Measurements from ENCODE around the gene BEST2. TPM values are rescaled to one million over a fixed set of nuclear protein-coding genes. Genes with fewer than 3 reads are reported as not detected.

Gene BEST2
- total RNA-seq, 2 experiments from 2014 or later, result not detected

- Mint-ChIP-seq H3K4me3 (peak overlapping the region; percentile 87), H3K27me3 (no peaks in the 10 kb centered on the region), H3K4me1 (peaks cover 29% of the 10 kb centered on the region), H3K36me3 (no peaks in the 10 kb centered on the region), H3K27ac (peak overlapping the region; percentile 94), H3K9me3 (no peaks in the 10 kb centered on the region)
- ATAC-seq (ENCODE audit: low read depth) (no peak), DNase-seq (no peak)
- POLR2A ChIA-PET, result interaction anchor here (0.5 to 8.6 kb wide), 7 partner anchors 9 to 373 kb away, joined by 3 to 361 read pairs (median 4); partner anchors contain the start of genes JUNB and RNASEH2A
Measured at GRCh38 chr19:12778905-12779161, 27.2 kb downstream of the BEST2 start.

GRCh38 chr19:12779162-12779993, 27.8 kb downstream of the BEST2 start:
- no peak for ATAC-seq (ENCODE audit: low read depth)
- peak overlapping the region; percentile 56 for H3K4me3 Mint-ChIP-seq
- no peak for DNase-seq
- H3K27me3 Mint-ChIP-seq, result no peaks in the 10 kb centered on the region
- H3K4me1 Mint-ChIP-seq, result peaks cover 28% of the 10 kb centered on the region
- H3K27ac Mint-ChIP-seq, result peak overlapping the region; percentile 87
- H3K9me3 Mint-ChIP-seq, result no peaks in the 10 kb centered on the region
- POLR2A ChIA-PET, result interaction anchor here (1.2 to 8.6 kb wide), 3 partner anchors 9 to 22 kb away, joined by 4 to 361 read pairs (median 31); partner anchors contain the start of gene JUNB
- no peaks in the 10 kb centered on the region for H3K36me3 Mint-ChIP-seq

- peaks cover 28% of the 10 kb centered on the region for H3K4me1 Mint-ChIP-seq
- H3K36me3 Mint-ChIP-seq, result no peaks in the 10 kb centered on the region
- no peaks in the 10 kb centered on the region for H3K27me3 Mint-ChIP-seq
- H3K9me3 Mint-ChIP-seq, result no peaks in the 10 kb centered on the region
- H3K27ac Mint-ChIP-seq, result peak overlapping the region; percentile 99
- ATAC-seq (ENCODE audit: low read depth) (no peak), DNase-seq (no peak)
- POLR2A ChIA-PET, result interaction anchor here (1.0 to 8.6 kb wide), 5 partner anchors 13 to 54 kb away, joined by 3 to 361 read pairs (median 4); partner anchors contain the start of genes JUNB, RNASEH2A and THSD8
- peak overlapping the region; percentile 96 for H3K4me3 Mint-ChIP-seq
Measured at GRCh38 chr19:12782174-12782423, 30.5 kb downstream of the BEST2 start.

GRCh38 chr19:12782424-12783290, 31.1 kb downstream of the BEST2 start:
- Mint-ChIP-seq H3K4me3 (peak overlapping the region; percentile 96), H3K27ac (peak overlapping the region; percentile 99), H3K27me3 (no peaks in the 10 kb centered on the region), H3K9me3 (no peaks in the 10 kb centered on the region), H3K36me3 (no peaks in the 10 kb centered on the region), H3K4me1 (peaks cover 26% of the 10 kb centered on the region)
- POLR2A ChIA-PET, result interaction anchor here (0.6 to 8.6 kb wide), 7 partner anchors 12 to 54 kb away, joined by 3 to 361 read pairs (median 3); partner anchors contain the start of genes GET3, JUNB, RNASEH2A and THSD8
- ATAC-seq (ENCODE audit: low read depth) (peak; percentile 54), DNase-seq (peak; percentile 90)

GRCh38 chr19:12783291-12783848, 31.8 kb downstream of the BEST2 start:
- POLR2A ChIA-PET, result interaction anchor here (0.6 to 8.6 kb wide), 3 partner anchors 12 to 46 kb away, joined by 3 to 361 read pairs (median 4); partner anchors contain the start of genes GET3, JUNB and RNASEH2A
- no peak for ATAC-seq (ENCODE audit: low read depth)
- Mint-ChIP-seq H3K9me3 (no peaks in the 10 kb centered on the region), H3K27me3 (no peaks in the 10 kb centered on the region), H3K36me3 (no peaks in the 10 kb centered on the region), H3K27ac (peak overlapping the region; percentile 81), H3K4me3 (peak overlapping the region; percentile 96), H3K4me1 (peaks cover 26% of the 10 kb centered on the region)
- DNase-seq, result peak; percentile 59

GRCh38 chr19:12783849-12784393, 32.3 kb downstream of the BEST2 start:
- Mint-ChIP-seq H3K36me3 (no peaks in the 10 kb centered on the region), H3K4me1 (peaks cover 24% of the 10 kb centered on the region), H3K27me3 (no peaks in the 10 kb centered on the region), H3K27ac (peak overlapping the region; percentile 81), H3K9me3 (no peaks in the 10 kb centered on the region), H3K4me3 (no peak overlapping the region)
- ATAC-seq (ENCODE audit: low read depth) (no peak), DNase-seq (no peak)
- POLR2A ChIA-PET, result interaction anchor here (8.6 kb wide), 1 partner anchor 11 kb away, joined by 361 read pairs; the partner anchor contains the start of gene JUNB

- H3K4me1 Mint-ChIP-seq, result peaks cover 24% of the 10 kb centered on the region
- no peak for DNase-seq
- POLR2A ChIA-PET, result no interaction called here
- H3K4me3 Mint-ChIP-seq, result no peak overlapping the region
- H3K9me3 Mint-ChIP-seq, result no peaks in the 10 kb centered on the region
- H3K27me3 Mint-ChIP-seq, result no peaks in the 10 kb centered on the region
- ATAC-seq (ENCODE audit: low read depth), result peak; percentile 11
- H3K36me3 Mint-ChIP-seq, result no peaks in the 10 kb centered on the region
- H3K27ac Mint-ChIP-seq, result no peak overlapping the region
Measured at GRCh38 chr19:12784394-12784870, 32.8 kb downstream of the BEST2 start.

- POLR2A ChIA-PET, result no interaction called here
- Mint-ChIP-seq H3K4me1 (peaks cover 22% of the 10 kb centered on the region), H3K27ac (no peak overlapping the region), H3K36me3 (no peaks in the 10 kb centered on the region), H3K27me3 (no peaks in the 10 kb centered on the region), H3K9me3 (no peaks in the 10 kb centered on the region), H3K4me3 (no peak overlapping the region)
- DNase-seq (peak; percentile 52), ATAC-seq (ENCODE audit: low read depth) (no peak)
Measured at GRCh38 chr19:12784871-12785430, 33.4 kb downstream of the BEST2 start.

- H3K4me1 Mint-ChIP-seq, result peaks cover 24% of the 10 kb centered on the region
- no peak for ATAC-seq (ENCODE audit: low read depth)
Measured at GRCh38 chr19:12785431-12786031, 33.9 kb downstream of the BEST2 start.

GRCh38 chr19:12786141-12786870, 34.7 kb downstream of the BEST2 start:
- Mint-ChIP-seq H3K4me3 (peak overlapping the region; percentile 28), H3K27ac (peak overlapping the region; percentile 21), H3K9me3 (no peaks in the 10 kb centered on the region), H3K27me3 (no peaks in the 10 kb centered on the region), H3K4me1 (peaks cover 30% of the 10 kb centered on the region), H3K36me3 (no peaks in the 10 kb centered on the region)
- peak; percentile 46 for DNase-seq
- no peak for ATAC-seq (ENCODE audit: low read depth)
- POLR2A ChIA-PET, result interaction anchor here (3.4 kb wide), 1 partner anchor 9 kb away, joined by 31 read pairs; no protein-coding TSS in a partner anchor

More at GRCh38 chr19:12785431-12786031, 33.9 kb downstream of the BEST2 start:
- no peaks in the 10 kb centered on the region for H3K27me3 Mint-ChIP-seq
- H3K4me3 Mint-ChIP-seq, result no peak overlapping the region
- POLR2A ChIA-PET, result no interaction called here
- no peaks in the 10 kb centered on the region for H3K9me3 Mint-ChIP-seq
- no peak overlapping the region for H3K27ac Mint-ChIP-seq
- no peaks in the 10 kb centered on the region for H3K36me3 Mint-ChIP-seq
- peak; percentile 44 for DNase-seq

GRCh38 chr19:12786952-12787351, 35.4 kb downstream of the BEST2 start:
- POLR2A ChIA-PET, result interaction anchor here (3.4 kb wide), 1 partner anchor 9 kb away, joined by 31 read pairs; no protein-coding TSS in a partner anchor
- ATAC-seq (ENCODE audit: low read depth), result no peak
- Mint-ChIP-seq H3K27me3 (no peaks in the 10 kb centered on the region), H3K4me3 (no peak overlapping the region), H3K36me3 (no peaks in the 10 kb centered on the region), H3K9me3 (no peaks in the 10 kb centered on the region), H3K4me1 (peaks cover 25% of the 10 kb centered on the region), H3K27ac (no peak overlapping the region)
- DNase-seq, result no peak

GRCh38 chr19:12787458-12787857, 35.9 kb downstream of the BEST2 start:
- ATAC-seq (ENCODE audit: low read depth), result no peak
- POLR2A ChIA-PET, result interaction anchor here (3.4 kb wide), 1 partner anchor 10 kb away, joined by 31 read pairs; no protein-coding TSS in a partner anchor
- H3K4me3 Mint-ChIP-seq, result no peak overlapping the region
- H3K27me3 Mint-ChIP-seq, result no peaks in the 10 kb centered on the region
- no peak overlapping the region for H3K27ac Mint-ChIP-seq
- no peak for DNase-seq
- H3K36me3 Mint-ChIP-seq, result no peaks in the 10 kb centered on the region
- peaks cover 23% of the 10 kb centered on the region for H3K4me1 Mint-ChIP-seq
- H3K9me3 Mint-ChIP-seq, result no peaks in the 10 kb centered on the region
